KMS-11 (cell line): ENCODE data around the gene NOS1AP.

Source experiments
- H2AFZ ChIP-seq: fragments of 200-600 bp; sonication (generic); 2 replicates; pipeline ENCODE4 v1.6.1; 2016; ENCODE audit warnings: antibody characterized with exemption, mixed run types, low read depth
- H3K27ac ChIP-seq: fragments of 200-600 bp; sonication (generic); 2 replicates; pipeline ENCODE4 v1.6.1; 2016; ENCODE audit warnings: mild to moderate bottlenecking, mixed run types
- H3K27me3 ChIP-seq: fragments of 200-600 bp; sonication (generic); 2 replicates; pipeline ENCODE4 v1.6.1; 2017; ENCODE audit warnings: mild to moderate bottlenecking, low read depth, mixed run types, moderate library complexity; ENCODE audit not compliant: insufficient read depth
- H3K36me3 ChIP-seq: fragments of 200-600 bp; sonication (generic); 2 replicates; pipeline ENCODE4 v1.6.1; 2017; ENCODE audit warnings: mild to moderate bottlenecking, mixed run types; ENCODE audit not compliant: insufficient read depth
- H3K4me1 ChIP-seq: fragments of 200-600 bp; sonication (generic); 2 replicates; pipeline ENCODE4 v1.6.1; 2016; ENCODE audit warnings: mild to moderate bottlenecking, low read depth, mixed run types; ENCODE audit not compliant: poor library complexity, severe bottlenecking
- H3K4me2 ChIP-seq: fragments of 200-600 bp; sonication (generic); 2 replicates; pipeline ENCODE4 v1.7.0; 2016; ENCODE audit warnings: mild to moderate bottlenecking, mixed run types
- H3K4me3 ChIP-seq: fragments of 200-600 bp; sonication (generic); IDR thresholded peaks from 2 replicates; pipeline ENCODE4 v1.6.1; 2017; ENCODE audit warnings: low read depth, low read length, mixed read lengths; ENCODE audit not compliant: insufficient read depth
- H3K79me2 ChIP-seq: fragments of 200-600 bp; sonication (generic); 2 replicates; pipeline ENCODE4 v1.6.1; 2016; ENCODE audit warnings: low read depth, mixed run types; ENCODE audit not compliant: insufficient read depth
- H3K9ac ChIP-seq: fragments of 200-600 bp; sonication (generic); 2 replicates; pipeline ENCODE4 v1.6.1; 2016; ENCODE audit warnings: mild to moderate bottlenecking, mixed run types
- H4K20me1 ChIP-seq: fragments of 200-600 bp; sonication (generic); 2 replicates; pipeline ENCODE4 v1.6.1; 2016; ENCODE audit warnings: mild to moderate bottlenecking, mixed run types; ENCODE audit not compliant: insufficient read depth
- TF ChIP-seq, protein P1 (sequence below): fragments of 200-600 bp; sonication (generic); conservative IDR thresholded peaks from 2 replicates; pipeline ENCODE4 v1.6.1; 2017; ENCODE audit warnings: low read depth, mild to moderate bottlenecking, antibody characterized with exemption, low read length, moderate library complexity, mixed read lengths

NOS1AP gene

DNA sequence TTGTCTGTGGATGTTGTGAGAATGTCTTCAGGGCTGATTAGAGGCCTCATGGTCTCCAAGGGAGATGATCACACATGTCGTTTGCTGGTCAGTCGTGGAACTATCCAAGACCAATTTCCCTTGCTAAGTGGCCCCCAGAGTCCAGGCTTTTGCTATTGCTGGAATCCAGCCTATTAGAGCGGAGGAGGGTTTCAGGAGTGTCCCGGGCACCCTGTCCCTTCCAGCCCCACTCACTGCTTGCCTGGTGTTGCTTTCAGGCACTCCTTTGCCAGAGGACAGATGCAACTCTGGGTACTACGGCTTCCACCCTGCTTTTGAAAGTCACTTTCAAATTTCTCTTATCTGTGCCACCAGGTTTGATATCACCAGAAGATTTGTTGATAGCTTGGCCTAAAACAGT lies 149.1 kb downstream of the NOS1AP start:
- no peak overlapping the region for H3K27ac ChIP-seq
- H3K9ac ChIP-seq = no peak overlapping the region
- H3K79me2 ChIP-seq = no peaks in the 10 kb centered on the region
- no peak overlapping the region for H2AFZ ChIP-seq
- TF ChIP-seq, protein P1, sequence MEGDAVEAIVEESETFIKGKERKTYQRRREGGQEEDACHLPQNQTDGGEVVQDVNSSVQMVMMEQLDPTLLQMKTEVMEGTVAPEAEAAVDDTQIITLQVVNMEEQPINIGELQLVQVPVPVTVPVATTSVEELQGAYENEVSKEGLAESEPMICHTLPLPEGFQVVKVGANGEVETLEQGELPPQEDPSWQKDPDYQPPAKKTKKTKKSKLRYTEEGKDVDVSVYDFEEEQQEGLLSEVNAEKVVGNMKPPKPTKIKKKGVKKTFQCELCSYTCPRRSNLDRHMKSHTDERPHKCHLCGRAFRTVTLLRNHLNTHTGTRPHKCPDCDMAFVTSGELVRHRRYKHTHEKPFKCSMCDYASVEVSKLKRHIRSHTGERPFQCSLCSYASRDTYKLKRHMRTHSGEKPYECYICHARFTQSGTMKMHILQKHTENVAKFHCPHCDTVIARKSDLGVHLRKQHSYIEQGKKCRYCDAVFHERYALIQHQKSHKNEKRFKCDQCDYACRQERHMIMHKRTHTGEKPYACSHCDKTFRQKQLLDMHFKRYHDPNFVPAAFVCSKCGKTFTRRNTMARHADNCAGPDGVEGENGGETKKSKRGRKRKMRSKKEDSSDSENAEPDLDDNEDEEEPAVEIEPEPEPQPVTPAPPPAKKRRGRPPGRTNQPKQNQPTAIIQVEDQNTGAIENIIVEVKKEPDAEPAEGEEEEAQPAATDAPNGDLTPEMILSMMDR = no peak
- no peak overlapping the region for H3K4me2 ChIP-seq
- no peak overlapping the region for H3K4me3 ChIP-seq
- no peaks in the 10 kb centered on the region for H3K27me3 ChIP-seq
- H3K4me1 ChIP-seq = no peaks in the 10 kb centered on the region
- no peaks in the 10 kb centered on the region for H3K36me3 ChIP-seq
- no peaks in the 10 kb centered on the region for H4K20me1 ChIP-seq

DNA sequence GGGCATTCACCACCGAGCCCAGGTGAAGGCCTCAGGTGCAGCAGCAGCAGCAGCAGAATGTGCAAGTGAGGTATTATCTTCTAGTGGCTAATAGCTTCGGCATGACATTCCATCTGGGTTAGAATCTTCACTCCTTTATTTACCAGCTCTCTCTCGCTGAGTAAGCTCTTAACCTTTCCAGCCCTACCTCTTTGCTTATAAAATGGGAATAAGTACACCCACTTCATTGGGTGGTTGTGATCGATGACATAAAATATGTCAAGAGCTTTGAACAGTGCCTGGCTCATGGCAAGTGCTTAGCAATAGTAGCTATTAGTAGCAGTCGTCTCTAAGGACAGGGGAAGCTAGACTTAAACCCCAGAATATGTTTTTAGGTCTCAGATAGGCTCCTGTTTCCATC lies 149.5 kb downstream of the NOS1AP start:
- Histone ChIP-seq H3K27me3 (no peaks in the 10 kb centered on the region), H3K4me3 (no peak overlapping the region), H3K4me2 (no peak overlapping the region), H3K36me3 (no peaks in the 10 kb centered on the region), H3K4me1 (no peaks in the 10 kb centered on the region), H3K79me2 (no peaks in the 10 kb centered on the region), H2AFZ (no peak overlapping the region), H3K9ac (no peak overlapping the region), H4K20me1 (no peaks in the 10 kb centered on the region), H3K27ac (no peak overlapping the region)
- TF ChIP-seq, protein P1 = no peak

DNA sequence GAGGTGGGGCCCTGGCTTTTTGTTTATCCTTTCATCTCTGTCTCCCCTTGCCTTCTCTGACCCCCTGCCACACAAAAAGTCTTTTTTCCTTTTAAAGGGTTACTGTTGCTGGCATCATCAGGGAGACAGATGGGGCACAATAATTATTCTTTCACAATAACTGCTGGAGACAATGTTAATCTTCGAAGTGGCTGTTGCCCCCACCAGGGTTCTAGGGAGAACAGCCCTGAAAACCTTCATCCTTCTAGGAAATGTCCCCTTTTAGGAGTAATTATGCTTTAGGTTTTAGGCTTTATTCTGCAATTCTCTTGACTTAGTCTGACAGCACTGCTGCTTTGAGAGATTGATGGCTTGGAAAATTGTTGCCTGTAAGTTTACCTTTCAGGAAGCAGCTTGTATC lies 150.0 kb downstream of the NOS1AP start:
- Histone ChIP-seq H3K4me1 (no peaks in the 10 kb centered on the region), H3K9ac (no peak overlapping the region), H3K4me2 (no peak overlapping the region), H2AFZ (no peak overlapping the region), H3K79me2 (no peaks in the 10 kb centered on the region), H3K27me3 (no peaks in the 10 kb centered on the region), H3K27ac (no peak overlapping the region), H4K20me1 (no peaks in the 10 kb centered on the region), H3K36me3 (no peaks in the 10 kb centered on the region), H3K4me3 (no peak overlapping the region)
- TF ChIP-seq, protein P1 = no peak

DNA sequence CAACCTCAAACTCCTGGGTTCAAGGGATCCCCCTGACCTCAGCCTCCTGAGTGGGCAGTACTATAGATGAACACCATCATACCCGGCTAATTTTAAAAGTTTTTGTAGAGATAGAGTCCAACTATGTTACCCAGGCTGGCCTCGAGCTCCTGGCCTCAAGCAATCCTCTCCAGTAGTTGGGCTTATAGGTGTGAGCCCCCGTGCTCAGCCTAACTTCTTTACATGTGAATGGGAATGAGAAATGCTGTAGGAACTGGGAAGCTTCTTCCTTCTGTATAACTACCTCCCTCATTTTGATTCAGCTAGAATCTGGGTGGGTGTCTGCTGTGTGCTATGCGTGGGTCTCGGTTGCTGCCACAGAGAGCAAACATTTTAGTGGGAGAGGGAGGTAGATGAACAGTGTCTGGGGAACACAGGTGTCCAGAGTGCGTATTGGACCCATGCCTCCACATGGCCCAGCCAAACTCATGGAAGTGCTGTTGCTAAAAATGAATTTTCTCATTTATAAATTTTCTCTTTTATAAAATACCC lies 150.6 kb downstream of the NOS1AP start:
- H3K4me3 ChIP-seq = no peak overlapping the region
- H3K27ac ChIP-seq = no peak overlapping the region
- H3K79me2 ChIP-seq = no peaks in the 10 kb centered on the region
- TF ChIP-seq, protein P1 = no peak
- H3K4me1 ChIP-seq = no peaks in the 10 kb centered on the region
- no peaks in the 10 kb centered on the region for H3K36me3 ChIP-seq
- H4K20me1 ChIP-seq = no peaks in the 10 kb centered on the region
- no peak overlapping the region for H3K9ac ChIP-seq
- no peak overlapping the region for H2AFZ ChIP-seq
- H3K4me2 ChIP-seq = no peak overlapping the region
- H3K27me3 ChIP-seq = no peaks in the 10 kb centered on the region
